SK-N-SH (cell line): Measurements from ENCODE around the gene IFT20. TPM values are rescaled to one million over a fixed set of nuclear protein-coding genes. Genes with fewer than 3 reads are reported as not detected.

Experiments used
- CTCF ChIA-PET: fragments of 300-600, 350-600 bp; formaldehyde crosslinking; extraction: SDS; loops from one replicate; lab custom pipeline; 2021; lab: Yijun Ruan, JAX
- POLR2A ChIA-PET: fragments of 350-600 bp; sonication (Branson Sonifier 250); formaldehyde crosslinking; extraction: SDS; loops from one replicate; lab custom pipeline; 2020; ENCODE audit warnings: antibody characterized with exemption, inconsistent platforms; lab: Yijun Ruan, JAX
- DNase-seq: peaks from one replicate; pipeline ENCODE4 v3.0.0; 2012
- H2AFZ ChIP-seq: fragments of 200-600 bp; sonication (generic); 2 replicates; pipeline ENCODE4 v1.8.1; 2016; ENCODE audit warnings: antibody characterized with exemption, mild to moderate bottlenecking, low read depth
- H3F3A ChIP-seq: fragments of 200-600 bp; sonication (generic); replicated peaks from 2 replicates; pipeline ENCODE3; 2016; ENCODE audit warnings: antibody characterized with exemption, mild to moderate bottlenecking; ENCODE audit not compliant: insufficient read depth
- H3K27ac ChIP-seq, 2 experiments: fragments of 200-500 bp in 1 of 2; fragments of 200-600 bp in 1 of 2; sonication (Bioruptor generic) in 1 of 2; sonication (generic), shearing (Covaris generic) in 1 of 2; 2 replicates each; pipeline versions ENCODE4 v1.5.1 to v1.6.1; 2014 to 2016; ENCODE audit warnings: low read depth in 2 of 2, inconsistent platforms in 1 of 2, low read length in 1 of 2, mild to moderate bottlenecking in 1 of 2, mixed read lengths in 1 of 2
- H3K27me3 ChIP-seq: fragments of 200-600 bp; sonication (generic), shearing (Covaris generic); 2 replicates; pipeline ENCODE4 v1.6.1; 2016; ENCODE audit warnings: mixed run types; ENCODE audit not compliant: insufficient read depth
- H3K36me3 ChIP-seq, 2 experiments: fragments of 200-500 bp in 1 of 2; fragments of 200-600 bp in 1 of 2; sonication (Bioruptor generic) in 1 of 2; sonication (generic) in 1 of 2; replicated peaks in 1 of 2; 2 replicates each; pipeline versions ENCODE3 to v1.5.1; 2014 to 2016; ENCODE audit warnings: low read length in 1 of 2, mild to moderate bottlenecking in 1 of 2; ENCODE audit not compliant: insufficient read depth in 2 of 2, control insufficient read depth in 1 of 2
- H3K4me1 ChIP-seq, 2 experiments: fragments of 200-500 bp in 1 of 2; fragments of 200-600 bp in 1 of 2; sonication (Bioruptor generic) in 1 of 2; sonication (generic), shearing (Covaris generic) in 1 of 2; 2 replicates each; pipeline versions ENCODE4 v1.5.1 to v1.6.1; 2014 to 2016; ENCODE audit warnings: low read depth in 1 of 2, low read length in 1 of 2, mixed run types in 1 of 2; ENCODE audit not compliant: insufficient read depth in 2 of 2, control insufficient read depth in 1 of 2
- H3K4me2 ChIP-seq: fragments of 200-600 bp; sonication (generic), shearing (Covaris generic); 2 replicates; pipeline ENCODE4 v1.6.1; 2017; ENCODE audit warnings: mixed run types
- H3K4me3 ChIP-seq, 2 experiments: fragments of 200-500 bp in 1 of 2; fragments of 200-600 bp in 1 of 2; sonication (Bioruptor generic) in 1 of 2; sonication (generic), shearing (Covaris generic) in 1 of 2; 2 replicates each; pipeline versions ENCODE4 v1.5.1 to v1.8.1; 2014 to 2016; ENCODE audit warnings: low read depth in 2 of 2, inconsistent platforms in 1 of 2, low read length in 1 of 2, mild to moderate bottlenecking in 1 of 2, mixed read lengths in 1 of 2, moderate library complexity in 1 of 2
- H3K79me2 ChIP-seq: fragments of 200-600 bp; sonication (generic); 2 replicates; pipeline ENCODE4 v1.8.1; 2017; ENCODE audit warnings: mild to moderate bottlenecking; ENCODE audit not compliant: insufficient read depth
- H3K9ac ChIP-seq: fragments of 200-600 bp; sonication (generic); 2 replicates; pipeline ENCODE4 v1.6.1; 2017; ENCODE audit warnings: mixed run types
- H3K9me2 ChIP-seq: fragments of 200-600 bp; sonication (generic); 2 replicates; pipeline ENCODE4 v1.6.1; 2017; ENCODE audit warnings: mixed run types
- H3K9me3 ChIP-seq: fragments of 200-600 bp; sonication (generic); 2 replicates; pipeline ENCODE4 v1.6.1; 2017; ENCODE audit warnings: mixed run types, mild to moderate bottlenecking, moderate library complexity
- H4K20me1 ChIP-seq: fragments of 200-600 bp; sonication (generic); 2 replicates; pipeline ENCODE4 v1.6.1; 2017; ENCODE audit warnings: mild to moderate bottlenecking, mixed run types; ENCODE audit not compliant: insufficient read depth
- CHD2 ChIP-seq: fragments of 150-350 bp; IDR thresholded peaks from 2 replicates; pipeline ENCODE4 v1.6.1; 2018; ENCODE audit warnings: low read length; ENCODE audit not compliant: partially characterized antibody
- ELF1 ChIP-seq: IDR thresholded peaks from 2 replicates; pipeline ENCODE4 v1.4.0; 2012
- FOXJ3 ChIP-seq: sonication (generic); formaldehyde crosslinking; IDR thresholded peaks from 2 replicates; pipeline ENCODE4 v1.5.1; 2020; ENCODE audit warnings: mild to moderate bottlenecking, missing genetic modification reagents
- FOXM1 ChIP-seq: IDR thresholded peaks from 2 replicates; pipeline ENCODE4 v1.4.0; 2012; ENCODE audit warnings: low read depth, mild to moderate bottlenecking
- GABPA ChIP-seq: IDR thresholded peaks from 2 replicates; pipeline ENCODE4 v1.4.0; 2012; ENCODE audit warnings: low read depth, mild to moderate bottlenecking
- GATA2 ChIP-seq: sonication (generic); formaldehyde crosslinking; IDR thresholded peaks from 2 replicates; pipeline ENCODE4 v1.5.0; 2020; ENCODE audit warnings: mild to moderate bottlenecking, missing genetic modification reagents
- MXI1 ChIP-seq: IDR thresholded peaks from 2 replicates; pipeline ENCODE4 v1.6.1; 2012; ENCODE audit warnings: mild to moderate bottlenecking, low read depth, low read length, improper control_type of control experiment
- NFIC ChIP-seq: IDR thresholded peaks from 2 replicates; pipeline ENCODE4 v1.4.0; 2012; ENCODE audit warnings: borderline replicate concordance
- NRF1 ChIP-seq: IDR thresholded peaks from 2 replicates; pipeline ENCODE4 v1.6.1; 2012; ENCODE audit warnings: low read depth, mild to moderate bottlenecking, low read length
- RAD21 ChIP-seq: IDR thresholded peaks from 2 replicates; pipeline ENCODE4 v1.6.1; 2012; ENCODE audit warnings: mild to moderate bottlenecking, low read length
- RCOR1 ChIP-seq: fragments of 150-350 bp; IDR thresholded peaks from 2 replicates; pipeline ENCODE4 v1.6.1; 2017; ENCODE audit warnings: antibody characterized with exemption, low read length
- RFX5 ChIP-seq: IDR thresholded peaks from 2 replicates; pipeline ENCODE4 v1.6.1; 2012; ENCODE audit warnings: mild to moderate bottlenecking, improper control_type of control experiment, low read length
- SMC3 ChIP-seq: IDR thresholded peaks from 2 replicates; pipeline ENCODE4 v1.6.1; 2012; ENCODE audit warnings: low read depth, low read length, improper control_type of control experiment
- TAF1 ChIP-seq: IDR thresholded peaks from 2 replicates; pipeline ENCODE4 v1.6.1; 2012; ENCODE audit warnings: low read depth, mild to moderate bottlenecking, low read length, moderate library complexity, borderline replicate concordance
- WGBS: methylation state at CpG from one replicate; pipeline ENCODE4 v1.1.6; 2017; ENCODE audit warnings: low lambda C conversion rate; 5-methylcytosine and 5-hydroxymethylcytosine counted together
- polyA plus RNA-seq, 3 experiments: library from polyadenylated mRNA; depleted of rRNA; stranded (reverse); fragments of >200 nt; gene quantifications; 2 replicates each; pipeline ENCODE4 v1.2.3, GENCODE V29; 2012
- TF ChIP-seq, protein P1 (sequence below): IDR thresholded peaks from 2 replicates; pipeline ENCODE4; 2012
- TF ChIP-seq, protein P2 (sequence below): IDR thresholded peaks from 2 replicates; pipeline ENCODE4 v1.4.0; 2012; ENCODE audit warnings: low read depth
- TF ChIP-seq, protein P3 (sequence below): fragments of 200-600 bp; sonication (generic); IDR thresholded peaks from 2 replicates; pipeline ENCODE4 v1.6.1; 2017; ENCODE audit warnings: antibody characterized with exemption, mild to moderate bottlenecking, moderate library complexity

Gene IFT20
- polyA plus RNA-seq, 1 of the 3 experiments (the other 2 are of a cell fraction) = 75.6 TPM

DNA sequence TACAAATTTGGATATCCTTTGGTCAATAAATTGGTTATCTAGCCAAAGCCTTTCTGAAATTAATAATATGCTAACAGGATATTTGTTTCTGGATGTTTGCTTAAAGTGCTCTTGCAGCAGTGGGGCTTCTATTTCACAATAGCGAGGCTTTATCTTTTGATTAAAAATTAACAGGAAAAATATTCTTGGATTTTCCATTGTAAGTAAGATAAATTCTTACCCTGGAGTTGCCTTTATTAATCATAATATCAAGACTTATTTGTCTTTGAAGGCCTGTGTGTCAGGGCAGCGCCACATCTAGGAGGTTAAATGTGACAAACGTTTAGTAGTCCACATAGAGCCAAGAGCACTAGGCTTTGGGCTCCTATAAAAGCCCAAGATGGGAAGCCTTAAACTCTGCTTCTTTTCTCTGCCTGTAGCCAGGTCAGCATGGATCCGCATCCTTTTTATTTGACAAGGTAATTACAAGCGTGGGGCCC, 11.0 kb downstream of the IFT20 start:
- CTCF ChIA-PET = interaction anchor here (0.7 to 1.8 kb wide), 2 partner anchors 92 to 592 kb away, joined by 3 to 6 read pairs; no protein-coding TSS in a partner anchor
- peaks cover 25% of the 10 kb centered on the region for H3K79me2 ChIP-seq

More for the DNA sequence above, 11.0 kb downstream of the IFT20 start:
- no peak overlapping the region for H2AFZ ChIP-seq
- peaks cover 0 to 8% of the 10 kb centered on the region in 2 experiments; a peak in 1 of 4 replicates for H3K4me1 ChIP-seq
- POLR2A ChIA-PET = no interaction called here
- no peak overlapping the region for H3K4me2 ChIP-seq
- WGBS = 81% methylated on average over 5 of the region's 5 CpGs
- no peak overlapping the region for H3K4me3 ChIP-seq
- H3K9me3 ChIP-seq = no peaks in the 10 kb centered on the region
- peaks cover 23 to 26% of the 10 kb centered on the region in 2 experiments for H3K36me3 ChIP-seq
- H3K9me2 ChIP-seq = no peaks in the 10 kb centered on the region
- H3F3A ChIP-seq = peaks cover 4% of the 10 kb centered on the region
- H4K20me1 ChIP-seq = no peaks in the 10 kb centered on the region
- H3K9ac ChIP-seq = no peak overlapping the region
- TF ChIP-seq NFIC (no peak), MXI1 (no peak), RAD21 (no peak), FOXJ3 (CRISPR knock-in tag) (no peak), RCOR1 (no peak), GABPA (no peak), SMC3 (no peak), TAF1 (no peak), ELF1 (no peak), FOXM1 (no peak), CHD2 (no peak), RFX5 (no peak), NRF1 (no peak), GATA2 (no peak)
- TF ChIP-seq, protein P1, sequence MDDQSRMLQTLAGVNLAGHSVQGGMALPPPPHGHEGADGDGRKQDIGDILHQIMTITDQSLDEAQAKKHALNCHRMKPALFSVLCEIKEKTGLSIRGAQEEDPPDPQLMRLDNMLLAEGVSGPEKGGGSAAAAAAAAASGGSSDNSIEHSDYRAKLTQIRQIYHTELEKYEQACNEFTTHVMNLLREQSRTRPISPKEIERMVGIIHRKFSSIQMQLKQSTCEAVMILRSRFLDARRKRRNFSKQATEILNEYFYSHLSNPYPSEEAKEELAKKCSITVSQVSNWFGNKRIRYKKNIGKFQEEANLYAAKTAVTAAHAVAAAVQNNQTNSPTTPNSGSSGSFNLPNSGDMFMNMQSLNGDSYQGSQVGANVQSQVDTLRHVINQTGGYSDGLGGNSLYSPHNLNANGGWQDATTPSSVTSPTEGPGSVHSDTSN = no peak
- TF ChIP-seq, protein P2, sequence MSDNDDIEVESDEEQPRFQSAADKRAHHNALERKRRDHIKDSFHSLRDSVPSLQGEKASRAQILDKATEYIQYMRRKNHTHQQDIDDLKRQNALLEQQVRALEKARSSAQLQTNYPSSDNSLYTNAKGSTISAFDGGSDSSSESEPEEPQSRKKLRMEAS = no peak
- TF ChIP-seq, protein P3, sequence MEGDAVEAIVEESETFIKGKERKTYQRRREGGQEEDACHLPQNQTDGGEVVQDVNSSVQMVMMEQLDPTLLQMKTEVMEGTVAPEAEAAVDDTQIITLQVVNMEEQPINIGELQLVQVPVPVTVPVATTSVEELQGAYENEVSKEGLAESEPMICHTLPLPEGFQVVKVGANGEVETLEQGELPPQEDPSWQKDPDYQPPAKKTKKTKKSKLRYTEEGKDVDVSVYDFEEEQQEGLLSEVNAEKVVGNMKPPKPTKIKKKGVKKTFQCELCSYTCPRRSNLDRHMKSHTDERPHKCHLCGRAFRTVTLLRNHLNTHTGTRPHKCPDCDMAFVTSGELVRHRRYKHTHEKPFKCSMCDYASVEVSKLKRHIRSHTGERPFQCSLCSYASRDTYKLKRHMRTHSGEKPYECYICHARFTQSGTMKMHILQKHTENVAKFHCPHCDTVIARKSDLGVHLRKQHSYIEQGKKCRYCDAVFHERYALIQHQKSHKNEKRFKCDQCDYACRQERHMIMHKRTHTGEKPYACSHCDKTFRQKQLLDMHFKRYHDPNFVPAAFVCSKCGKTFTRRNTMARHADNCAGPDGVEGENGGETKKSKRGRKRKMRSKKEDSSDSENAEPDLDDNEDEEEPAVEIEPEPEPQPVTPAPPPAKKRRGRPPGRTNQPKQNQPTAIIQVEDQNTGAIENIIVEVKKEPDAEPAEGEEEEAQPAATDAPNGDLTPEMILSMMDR = no peak
- no peaks in the 10 kb centered on the region for H3K27me3 ChIP-seq
- H3K27ac ChIP-seq = 0 out of 4 replicates have a peak overlapping the region, but pooled peaks of 1 of the 2 experiments have one; percentile 3
- DNase-seq = no peak
